HepG2 (cell line): ENCODE results near the gene PIBF1. TPM values are rescaled to one million over a fixed set of nuclear protein-coding genes. Genes with fewer than 3 reads are reported as not detected.

ENCODE experiments used
- ATAC-seq: fragments of 200-7000 bp; cut with Tn5 transposase; 3 replicates; pipeline ENCODE4 v1.9.1; 2020; ENCODE audit warnings: mild to moderate bottlenecking, moderate library complexity
- BruUV-seq: library from RNA; stranded (reverse); fragments of 400-500 nt; replicated peaks from 2 replicates; lab custom pipeline; 2021; lab: Mats Ljungman, UMichigan
- CTCF ChIA-PET: fragments of 300-600 bp; formaldehyde crosslinking; extraction: SDS; loops from one replicate; lab custom pipeline; 2021; ENCODE audit warnings: low total read pairs, inconsistent platforms, low intra/inter-chr PET ratio; lab: Yijun Ruan, JAX
- POLR2A ChIA-PET: fragments of 350-600 bp; sonication (Branson Sonifier 250); formaldehyde crosslinking; loops from one replicate; lab custom pipeline; 2020; ENCODE audit warnings: antibody characterized with exemption, inconsistent platforms; lab: Yijun Ruan, JAX
- DNase-seq: peaks from one replicate; pipeline ENCODE4 v3.0.0-alpha.2; 2015; ENCODE audit warnings: low spot score
- FAIRE-seq: peaks from 3 replicates; lab custom pipeline; 2011; peaks lifted over from hg19 to GRCh38; lab: Jason Lieb, UNC
- H2AFZ ChIP-seq: one replicate; pipeline ENCODE4 v1.6.1; 2011; ENCODE audit warnings: low read length, inconsistent platforms
- H3K27ac ChIP-seq: fragments of 300-600 bp; 3 replicates; pipeline ENCODE4 v1.8.0; 2011; ENCODE audit warnings: mixed run types, mild to moderate bottlenecking, mixed read lengths, low read length, inconsistent platforms; ENCODE audit not compliant: insufficient read depth; ENCODE audit errors: extremely low read length
- H3K27me3 ChIP-seq, 2 experiments: fragments of 200-600 bp in 1 of 2; 2 replicates in 1 of 2; 3 replicates in 1 of 2; pipeline versions ENCODE4 v1.6.0 to v1.8.0; 2011; ENCODE audit warnings: low read length in 2 of 2, mild to moderate bottlenecking in 2 of 2, moderate library complexity in 2 of 2, inconsistent platforms in 1 of 2; ENCODE audit not compliant: insufficient read depth in 2 of 2, control insufficient read depth in 1 of 2
- H3K36me3 ChIP-seq, 2 experiments: fragments of 200-600 bp in 1 of 2; replicated peaks in 1 of 2; 2 replicates in 1 of 2; 3 replicates in 1 of 2; pipeline versions ENCODE4 v1.5.1 to v1.8.0; 2011; ENCODE audit warnings: low read length in 2 of 2, inconsistent platforms in 1 of 2; ENCODE audit not compliant: insufficient read depth in 2 of 2, control insufficient read depth in 1 of 2
- H3K4me1 ChIP-seq: 2 replicates; pipeline ENCODE4 v1.5.1; 2012; ENCODE audit warnings: low read length, inconsistent platforms; ENCODE audit not compliant: insufficient read depth
- H3K4me2 ChIP-seq: 2 replicates; pipeline ENCODE4 v1.6.0; 2011; ENCODE audit warnings: low read depth, low read length, inconsistent platforms
- H3K4me3 ChIP-seq, 3 experiments: fragments of 200-600 bp in 1 of 3; sonication (generic), shearing (Covaris generic) in 1 of 3; replicated peaks in 1 of 3; 2 replicates each; pipeline ENCODE4 v1.5.1; 2011 to 2016; ENCODE audit warnings: low read length in 3 of 3, inconsistent platforms in 2 of 3, low read depth in 2 of 3, mild to moderate bottlenecking in 2 of 3, control low read depth in 1 of 3, mixed read lengths in 1 of 3; ENCODE audit not compliant: insufficient read depth in 1 of 3
- H3K79me2 ChIP-seq: one replicate; pipeline ENCODE4 v1.6.1; 2011; ENCODE audit warnings: low read length, inconsistent platforms; ENCODE audit not compliant: insufficient read depth
- H3K9ac ChIP-seq: 2 replicates; pipeline ENCODE4 v1.6.0; 2011; ENCODE audit warnings: mild to moderate bottlenecking, low read depth, low read length, inconsistent platforms; ENCODE audit not compliant: insufficient read depth
- H3K9me3 ChIP-seq: 2 replicates; pipeline ENCODE4 v1.5.1; 2012; ENCODE audit warnings: mild to moderate bottlenecking, low read length
- H4K20me1 ChIP-seq: 2 replicates; pipeline ENCODE4 v1.6.0; 2011; ENCODE audit warnings: inconsistent platforms, mild to moderate bottlenecking, low read length, moderate library complexity; ENCODE audit not compliant: insufficient read depth
- GATAD1 ChIP-seq: IDR thresholded peaks from 2 replicates; pipeline ENCODE4 v1.6.1; 2016; ENCODE audit warnings: missing genetic modification reagents, missing compliant biosample characterization
- HDAC6 ChIP-seq: fragments of 200-600 bp; sonication (generic); IDR thresholded peaks from 2 replicates; pipeline ENCODE4 v1.7.0; 2017; ENCODE audit warnings: mild to moderate bottlenecking, antibody characterized with exemption, low read length, low read depth
- KMT2B ChIP-seq: IDR thresholded peaks from 2 replicates; pipeline ENCODE4 v1.6.1; 2016; ENCODE audit warnings: missing genetic modification reagents, missing compliant biosample characterization
- MIER3 ChIP-seq: IDR thresholded peaks from 2 replicates; pipeline ENCODE4 v1.6.1; 2016; ENCODE audit warnings: missing compliant biosample characterization, borderline replicate concordance
- POLR2AphosphoS2 ChIP-seq: IDR thresholded peaks from 2 replicates; pipeline ENCODE4 v1.6.1; 2011; ENCODE audit warnings: low read depth, low read length, improper control_type of control experiment
- RARG ChIP-seq: sonication (generic); formaldehyde crosslinking; IDR thresholded peaks from 2 replicates; pipeline ENCODE4 v1.4.0; 2020; ENCODE audit warnings: low read depth, mild to moderate bottlenecking, missing genetic modification reagents
- TAF15 ChIP-seq: fragments of 200-400 bp; formaldehyde crosslinking; IDR thresholded peaks from one replicate; pipeline ENCODE4 v1.6.1; 2018; ENCODE audit warnings: mild to moderate bottlenecking, low read depth, low read length; ENCODE audit not compliant: poor library complexity, severe bottlenecking
- TMF1 ChIP-seq: sonication (generic); formaldehyde crosslinking; IDR thresholded peaks from 2 replicates; pipeline ENCODE4 v1.8.1; 2022; ENCODE audit warnings: low read depth, missing genetic modification reagents
- TRAFD1 ChIP-seq: sonication (generic); formaldehyde crosslinking; IDR thresholded peaks from 2 replicates; pipeline ENCODE4 v1.5.1; 2020; ENCODE audit warnings: missing genetic modification reagents, mild to moderate bottlenecking, borderline replicate concordance
- ZFP41 ChIP-seq: sonication (generic); formaldehyde crosslinking; IDR thresholded peaks from 2 replicates; pipeline ENCODE4 v1.4.0; 2020; ENCODE audit warnings: mild to moderate bottlenecking, missing genetic modification reagents, borderline replicate concordance
- ZKSCAN8 ChIP-seq: IDR thresholded peaks from 2 replicates; pipeline ENCODE4 v1.6.1; 2016; ENCODE audit warnings: borderline replicate concordance, missing genetic modification reagents, missing compliant biosample characterization
- ZNF121 ChIP-seq: sonication (generic); formaldehyde crosslinking; IDR thresholded peaks from 2 replicates; pipeline ENCODE4 v1.5.0; 2020; ENCODE audit warnings: mild to moderate bottlenecking, missing genetic modification reagents
- ZNF18 ChIP-seq: sonication (generic); formaldehyde crosslinking; IDR thresholded peaks from 2 replicates; pipeline ENCODE4 v1.8.0; 2022; ENCODE audit warnings: mild to moderate bottlenecking, missing genetic modification reagents; ENCODE audit not compliant: insufficient replicate concordance
- WGBS: methylation state at CpG from one replicate; pipeline ENCODE4 v1.1.6; 2017; ENCODE audit warnings: low lambda C conversion rate; 5-methylcytosine and 5-hydroxymethylcytosine counted together
- in situ Hi-C: cut with HindIII; loops from 2 replicates; pipeline ENCODE4 v1.10.0; 2017; ENCODE audit warnings: low pct_unique_long_range_greater_than_20kb; ENCODE audit not compliant: extremely low pct_ligation_motif_present
- intact Hi-C: fragments of 100-400 bp; cut with micrococcal nuclease; formaldehyde crosslinking; loops from one replicate; pipeline ENCODE4 v1.10.0; 2022; ENCODE audit not compliant: unreplicated experiment
- polyA plus RNA-seq, 8 experiments: library from polyadenylated mRNA; depleted of rRNA in 3 of 8; stranded (reverse) in 7 of 8; unstranded in 1 of 8; fragments of >200 nt; fragmentation: Illumina TruSeq in 4 of 8; extraction: Trizol in 4 of 8; gene quantifications; 2 replicates each; pipeline versions ENCODE4 v1.2.1 to v1.2.3, GENCODE V29; 2011 to 2016; ENCODE audit warnings: low read depth in 4 of 8, missing spikeins in 1 of 8, mixed read lengths in 1 of 8; ENCODE audit not compliant: insufficient read depth in 1 of 8
- total RNA-seq, 5 experiments: library from RNA; depleted of rRNA; stranded (reverse); fragments of >200 nt; fragmentation: Illumina TruSeq; extraction: Trizol; gene quantifications; 2 replicates each; pipeline ENCODE4 v1.2.3, GENCODE V29; 2016; ENCODE audit warnings: low read depth in 1 of 5
- TF ChIP-seq, protein P1 (sequence below): sonication (generic); formaldehyde crosslinking; IDR thresholded peaks from 2 replicates; pipeline ENCODE4 v1.4.0; 2020; ENCODE audit warnings: mild to moderate bottlenecking, missing genetic modification reagents

Gene PIBF1
- total and polyA plus RNA-seq, 2 of the 13 experiments (the other 11 are each of a cell fraction or from before 2014, with no cell fraction given), result 4.2 to 15.8 TPM

DNA sequence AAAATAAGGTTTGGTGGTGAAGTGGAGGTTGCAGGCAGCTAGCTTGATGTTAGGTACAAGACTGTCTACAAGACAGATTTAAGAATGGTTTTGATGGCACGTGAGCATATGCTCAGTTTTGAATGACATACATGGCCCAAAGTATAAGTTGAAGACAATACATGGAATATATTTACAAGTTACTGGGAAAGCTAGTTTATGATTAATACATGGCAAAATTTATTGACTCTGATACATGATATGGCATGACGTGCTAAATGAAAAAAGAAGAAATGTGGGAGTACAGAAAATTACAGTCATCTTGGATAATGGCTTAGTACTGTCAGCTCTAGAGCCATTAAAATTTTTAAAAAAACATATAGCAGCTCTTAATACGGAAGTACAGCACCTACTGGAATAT, 281.2 kb downstream of the PIBF1 start:
- FAIRE-seq (no peak), DNase-seq (no peak), ATAC-seq (no peak)
- Histone ChIP-seq H3K4me2 (no peak overlapping the region), H3K27ac (no peak overlapping the region), H3K27me3 (peaks cover 0 to under 1% of the 10 kb centered on the region in 2 experiments; a peak in 2 of 5 replicates), H3K4me3 (no peak overlapping the region), H2AFZ (no peak overlapping the region), H3K9ac (no peak overlapping the region), H3K79me2 (peaks cover 2% of the 10 kb centered on the region), H3K9me3 (no peaks in the 10 kb centered on the region), H4K20me1 (no peaks in the 10 kb centered on the region), H3K36me3 (peaks cover 3 to 7% of the 10 kb centered on the region in 2 experiments; a peak in 3 of 5 replicates), H3K4me1 (peaks cover 31% of the 10 kb centered on the region)
- CTCF ChIA-PET, result no interaction called here
- 94% methylated on average over 3 of the region's 3 CpGs for WGBS
- intact Hi-C loops, result no loop called here
- POLR2A ChIA-PET, result no interaction called here
- TF ChIP-seq POLR2AphosphoS2, result no peak
- TF ChIP-seq ZNF121 (CRISPR knock-in tag), result no peak
- TF ChIP-seq KMT2B, result no peak
- no peak for TF ChIP-seq RARG (CRISPR knock-in tag)
- no peak for TF ChIP-seq MIER3 (CRISPR knock-in tag)
- no peak for TF ChIP-seq ZKSCAN8
- TF ChIP-seq HDAC6, result no peak
- TF ChIP-seq ZFP41 (CRISPR knock-in tag), result no peak
- no peak for TF ChIP-seq TAF15
- TF ChIP-seq, protein P1, sequence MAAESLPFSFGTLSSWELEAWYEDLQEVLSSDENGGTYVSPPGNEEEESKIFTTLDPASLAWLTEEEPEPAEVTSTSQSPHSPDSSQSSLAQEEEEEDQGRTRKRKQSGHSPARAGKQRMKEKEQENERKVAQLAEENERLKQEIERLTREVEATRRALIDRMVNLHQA (CRISPR knock-in tag), result no peak
- TF ChIP-seq TMF1 (CRISPR knock-in tag), result no peak
- TF ChIP-seq ZNF18 (CRISPR knock-in tag), result no peak
- TF ChIP-seq TRAFD1, result no peak
- TF ChIP-seq GATAD1 (CRISPR knock-in tag), result no peak
- no TSS peak for BruUV-seq
- in situ Hi-C loops, result loop anchor here (25.0 kb wide), 1 partner anchor 349 kb away; no protein-coding TSS in a partner anchor
